HG03025 (cell line): ENCODE results near the gene TMED8.
"Not testable (repeated sequence)": the region's sequence is repeated elsewhere in the genome, so short reads cannot be mapped to it uniquely, and the experiment has no call there.

Experiments
- ATAC-seq: cut with Tn5 transposase; IDR thresholded peaks from one replicate; pipeline ENCODE4 v1.9.1; 2021; ENCODE audit warnings: mild to moderate bottlenecking, moderate library complexity; ENCODE audit not compliant: unreplicated experiment, low FRiP score

The TMED8 gene

GRCh38 chr14:77376771-77377501 lies at the start of gene TMED8, which contains the start of gene SAMD15:
TMED8 (minus strand) TSS chr14:77377094; CDS start chr14:77377053, 41 bp downstream.
SAMD15 (plus strand) TSS chr14:77377379; CDS start chr14:77377419, 40 bp downstream.
- ATAC-seq, result peak; percentile 83

DNA sequence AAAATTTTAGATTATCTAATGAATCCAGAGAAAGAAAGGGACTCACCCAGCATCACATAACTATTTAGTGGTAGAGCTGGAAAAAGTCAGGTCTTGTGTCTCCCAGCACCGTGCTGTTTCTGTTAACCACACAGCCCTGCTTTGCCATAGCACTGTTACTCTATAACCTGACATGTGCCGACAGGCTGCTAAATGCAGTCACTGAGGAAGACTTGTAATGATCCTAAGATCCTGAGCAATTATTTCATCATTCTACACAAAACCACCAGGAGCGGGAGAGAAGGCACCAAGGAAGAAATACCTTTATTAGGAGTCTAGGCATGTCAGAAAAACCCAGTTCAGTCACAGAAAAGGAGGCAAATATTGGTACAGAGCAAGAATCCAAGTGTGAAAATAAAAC lies 49.5 kb upstream of the TMED8 start:
- ATAC-seq, result no peak

DNA sequence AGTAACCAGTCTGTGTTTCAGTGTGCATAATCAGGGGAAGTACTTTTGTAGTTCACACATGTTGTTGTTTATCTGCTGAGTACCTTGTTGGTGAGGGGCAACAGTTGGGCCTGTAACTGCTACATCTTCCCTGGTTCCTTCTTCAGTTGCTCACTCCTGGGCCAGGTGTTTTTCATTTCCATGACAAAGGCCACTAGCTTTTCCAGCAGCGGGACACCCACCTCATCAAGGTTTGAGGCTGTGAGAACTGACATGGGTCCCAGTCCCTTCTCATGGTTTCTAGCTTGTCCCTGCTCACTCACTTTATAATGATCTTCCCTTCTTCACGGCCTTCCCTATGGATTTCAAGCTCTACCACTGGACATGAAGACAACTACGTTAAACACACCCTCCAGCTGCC lies 48.0 kb upstream of the TMED8 start:
- ATAC-seq, result no peak

DNA sequence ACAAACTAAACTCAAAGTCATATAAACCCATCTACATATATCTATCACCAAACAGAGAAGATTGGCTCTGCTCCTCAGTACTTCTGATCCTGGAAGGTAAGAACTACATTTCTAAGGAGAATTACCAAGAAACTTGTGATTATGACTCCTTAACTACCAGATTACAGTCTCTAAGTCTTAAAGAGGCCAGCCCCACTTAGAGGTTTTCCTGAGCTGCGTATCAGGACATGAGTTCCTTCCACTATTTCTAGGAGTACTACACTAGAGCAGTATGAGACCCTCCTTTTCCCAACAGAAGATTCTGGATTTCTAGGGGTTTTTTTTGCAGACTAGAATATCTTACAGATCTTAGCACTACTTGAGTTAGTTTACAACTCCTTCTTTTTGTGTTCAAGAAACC lies 46.5 kb upstream of the TMED8 start, which contains the start of gene NOXRED1:
TSS of gene NOXRED1 (minus strand) at position 101 of the 400 bp plus-strand sequence. CDS start 634 bp downstream, outside the sequence.
- ATAC-seq, result no peak

GRCh38 chr14:77421201-77421600 lies 44.3 kb upstream of the TMED8 start:
- ATAC-seq, result no peak

GRCh38 chr14:77416836-77417235 lies 39.9 kb upstream of the TMED8 start:
- ATAC-seq, result no peak

DNA sequence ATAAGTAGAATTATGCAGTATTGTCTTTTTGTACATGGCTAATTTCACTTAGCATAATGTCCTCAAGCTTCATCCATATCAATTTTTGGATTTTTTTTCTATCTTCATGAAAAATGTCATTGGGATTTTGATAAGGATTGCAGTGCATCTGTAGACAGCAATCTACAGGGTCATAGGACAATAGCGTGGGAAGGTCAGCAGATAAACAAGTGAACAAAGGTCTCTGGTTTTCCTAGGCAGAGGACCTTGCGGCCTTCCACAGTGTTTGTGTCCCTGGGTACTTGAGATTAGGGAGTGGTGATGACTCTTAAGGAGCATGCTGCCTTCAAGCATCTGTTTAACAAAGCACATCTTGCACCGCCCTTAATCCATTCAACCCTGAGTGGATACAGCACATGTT lies 39.2 kb upstream of the TMED8 start:
- ATAC-seq, result not testable (repeated sequence)

- not testable (repeated sequence) for ATAC-seq
These were observed 38.6 kb upstream of the TMED8 start for GRCh38 chr14:77415403-77416030.

DNA sequence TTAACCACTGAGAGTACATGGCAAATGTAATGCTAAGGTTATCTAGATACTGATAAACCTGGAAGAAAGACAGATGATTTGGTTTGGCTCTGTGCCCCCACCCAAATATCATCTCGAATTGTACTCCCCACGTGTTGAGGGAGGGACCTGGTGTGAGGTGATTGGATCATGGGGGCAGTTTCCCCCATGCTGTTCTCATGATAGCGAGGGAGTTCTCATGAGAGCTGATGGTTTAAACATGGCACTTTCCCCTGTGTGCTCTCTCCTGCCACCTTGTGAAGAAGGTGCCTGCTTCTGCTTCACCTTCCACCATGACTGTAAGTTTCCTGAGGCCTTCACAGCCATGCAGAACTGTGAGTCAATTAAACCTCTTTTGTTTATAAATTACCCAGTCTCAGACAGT lies 32.2 kb upstream of the TMED8 start:
- no peak for ATAC-seq

DNA sequence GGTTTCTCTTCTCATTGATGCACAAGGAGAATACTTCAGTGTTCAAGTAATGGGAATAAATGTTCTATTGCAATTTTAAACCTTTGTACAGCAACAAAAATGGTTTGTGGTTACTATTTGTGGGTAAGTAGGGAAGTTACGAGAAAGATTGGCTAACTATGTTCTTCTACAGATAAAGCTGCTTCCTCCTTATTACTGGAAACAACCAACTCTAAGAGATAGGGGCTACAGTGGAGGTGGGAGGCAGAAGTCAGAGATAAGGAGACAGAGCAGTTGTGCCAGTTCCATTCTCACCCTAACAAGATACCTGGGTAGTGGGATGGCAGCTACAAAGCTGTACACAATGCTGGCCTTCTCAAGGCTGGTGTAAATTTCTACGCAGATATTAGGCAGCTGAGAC lies 30.3 kb upstream of the TMED8 start:
- ATAC-seq, result no peak

DNA sequence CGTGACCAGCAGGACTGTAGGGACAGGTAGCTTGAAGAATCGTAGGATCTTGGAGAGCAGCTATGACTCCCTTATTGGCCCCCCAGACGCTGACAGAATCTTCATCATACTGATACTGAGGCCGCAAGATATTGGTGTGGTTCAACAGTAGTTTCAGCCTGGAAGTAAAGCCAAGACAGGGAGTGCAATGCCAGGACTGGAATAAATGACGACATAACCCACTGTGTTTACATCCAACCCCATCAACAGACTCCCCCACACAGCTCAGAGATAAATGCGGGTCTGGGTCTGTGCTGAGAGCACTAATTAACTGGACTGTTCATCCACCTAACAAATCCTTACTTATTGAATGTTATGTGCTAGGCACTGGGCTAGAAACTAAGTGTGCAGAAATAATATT lies 29.8 kb upstream of the TMED8 start:
- no peak for ATAC-seq

- ATAC-seq, result no peak
These were observed 29.2 kb upstream of the TMED8 start for GRCh38 chr14:77406086-77406485.

GRCh38 chr14:77403768-77404167 lies 26.9 kb upstream of the TMED8 start:
- no peak for ATAC-seq

- ATAC-seq, result no peak
These were observed 23.3 kb upstream of the TMED8 start for GRCh38 chr14:77400216-77400615.

DNA sequence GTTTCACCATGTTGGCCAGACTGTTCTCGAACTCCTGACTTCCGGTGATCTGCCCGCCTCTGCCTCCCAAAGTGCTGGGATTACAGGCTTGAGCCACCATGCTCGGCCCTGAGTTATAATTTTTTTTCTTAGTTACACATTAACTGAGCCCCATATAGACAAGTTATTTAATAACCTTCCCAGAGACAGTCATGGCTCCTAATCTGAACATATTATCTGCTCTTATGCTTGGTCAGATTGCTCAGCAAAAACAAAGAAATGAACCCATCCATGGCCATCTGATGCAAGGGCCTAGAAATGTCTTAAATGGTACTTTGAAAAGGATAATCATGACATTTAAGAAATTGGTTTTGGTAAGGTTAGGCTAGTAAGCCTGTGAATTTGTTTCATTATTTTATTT lies 13.3 kb upstream of the TMED8 start:
- ATAC-seq, result no peak

DNA sequence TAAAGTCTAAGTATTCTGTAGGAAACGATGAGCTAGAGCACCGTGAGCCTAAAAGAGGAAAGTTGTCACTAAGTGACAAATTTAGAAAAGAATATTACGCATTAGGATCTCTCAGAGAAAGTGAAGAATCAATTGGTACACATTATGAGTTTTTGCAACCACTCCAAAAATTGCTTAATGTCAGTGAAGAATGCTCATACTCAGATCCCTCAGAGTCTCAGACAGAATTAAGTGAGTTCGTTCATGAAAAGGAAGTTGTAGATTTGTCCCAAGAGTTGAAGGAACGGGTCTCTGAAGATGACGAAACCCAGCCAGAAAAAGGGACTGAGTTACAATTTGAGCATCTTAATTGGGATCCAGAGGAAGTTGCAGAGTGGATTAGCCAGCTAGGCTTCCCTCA lies 1.8 kb upstream of the TMED8 start:
- no peak for ATAC-seq

- no peak for ATAC-seq
These were observed 579 bp upstream of the TMED8 start for GRCh38 chr14:77377502-77377844.

DNA sequence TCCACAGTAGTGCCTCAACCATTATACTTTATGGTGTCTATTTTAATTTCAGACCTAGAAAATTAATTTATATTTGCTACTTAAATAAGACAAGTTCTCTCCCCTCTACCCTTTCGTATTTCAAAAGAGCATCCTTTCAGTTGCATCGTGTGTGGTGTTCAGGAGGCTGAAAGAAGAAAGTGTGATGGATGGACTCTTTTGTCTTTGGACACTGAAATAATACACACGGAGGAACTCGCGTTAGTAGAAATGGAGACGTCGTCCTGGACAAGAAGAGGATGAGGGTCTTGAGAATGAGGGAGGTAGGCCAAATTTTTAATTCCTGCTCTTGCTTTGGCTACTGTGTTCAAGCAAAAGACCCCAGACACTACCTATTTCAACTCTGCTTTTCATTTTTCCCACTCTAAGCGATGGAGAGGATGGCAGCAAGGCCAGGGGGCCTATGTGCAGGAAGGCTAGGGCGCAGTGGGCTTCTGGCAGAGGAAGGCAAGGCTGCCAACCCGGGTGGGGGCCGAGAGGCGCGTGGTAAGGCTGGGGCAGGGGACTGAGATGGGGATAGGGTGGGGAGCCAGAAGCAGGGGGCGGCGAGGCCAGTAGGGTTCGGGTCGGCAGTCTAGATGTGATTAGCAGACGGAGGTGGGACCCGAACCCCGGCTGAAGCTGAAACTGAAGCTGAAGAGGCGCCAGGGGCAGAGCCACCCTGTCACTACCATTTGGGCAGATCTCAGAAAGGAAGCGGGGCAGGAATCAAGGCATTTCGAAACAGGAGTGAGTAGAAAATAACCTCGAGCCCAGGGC lies 722 bp downstream of the TMED8 start:
- ATAC-seq, result no peak

GRCh38 chr14:77375164-77375950 lies 1.5 kb downstream of the TMED8 start:
- ATAC-seq, result no peak

DNA sequence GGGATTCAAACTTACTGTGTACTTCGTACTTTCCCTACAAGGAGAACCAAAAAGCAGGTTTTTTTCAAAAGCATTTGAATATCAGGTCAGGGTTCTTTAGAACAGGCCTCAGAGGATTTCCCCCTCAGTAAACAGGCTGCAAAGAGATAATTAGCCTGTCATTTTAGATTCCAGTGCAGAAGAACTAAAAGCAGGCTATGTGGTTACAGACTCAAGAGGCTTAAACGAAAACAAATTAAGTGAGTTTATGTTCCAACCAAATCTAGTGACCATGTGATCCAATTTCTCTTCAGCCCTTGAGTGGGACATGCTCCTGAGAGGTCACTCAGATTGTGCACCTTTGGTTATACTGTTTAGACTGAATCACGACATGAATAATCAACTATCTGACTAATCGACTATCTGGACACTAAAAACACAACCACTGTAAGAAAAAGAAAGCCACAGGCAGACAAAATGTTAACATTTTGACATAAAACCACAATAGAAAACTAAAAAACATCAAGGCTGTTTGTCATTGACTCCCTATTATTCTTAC lies 4.5 kb downstream of the TMED8 start:
- ATAC-seq, result no peak
